Measurements from ENCODE around the gene NECTIN4. TPM values are rescaled to one million over a fixed set of nuclear protein-coding genes. Genes with fewer than 3 reads are reported as not detected.
"Not testable (repeated sequence)": the region's sequence is repeated elsewhere in the genome, so short reads cannot be mapped to it uniquely, and the experiment has no call there.

The NECTIN4 gene
- total RNA-seq, 2 experiments from 2014 or later, result not detected

GRCh38 chr1:161044535-161044907, 44.8 kb downstream of the NECTIN4 start:
- ATAC-seq, result peak; percentile 17
- peaks cover 85% of the 10 kb centered on the region for H3K36me3 Mint-ChIP-seq (ENCODE audit: low read depth)
- POLR2A ChIA-PET, result interaction anchor here (0.7 to 4.8 kb wide), 14 partner anchors 10 to 345 kb away, joined by 3 to 141 read pairs (median 11); partner anchors contain the start of genes ARHGAP30, DEDD, F11R and NIT1
- peak overlapping the region; percentile 85 for H3K4me3 Mint-ChIP-seq
- no peaks in the 10 kb centered on the region for H3K27me3 Mint-ChIP-seq (ENCODE audit: low read depth)
- peak overlapping the region; percentile 99 for H3K27ac Mint-ChIP-seq
- no peak for DNase-seq
- H3K9me3 Mint-ChIP-seq (ENCODE audit: insufficient read depth), result no peaks in the 10 kb centered on the region
- CTCF ChIA-PET, result interaction anchor here (0.7 to 10.7 kb wide), 13 partner anchors 18 to 342 kb away, joined by 3 to 114 read pairs (median 4); partner anchors contain the start of genes ARHGAP30, F11R and KLHDC9
- peaks cover 58% of the 10 kb centered on the region for H3K4me1 Mint-ChIP-seq (ENCODE audit: low read depth)

- no peak for ATAC-seq
- ChIA-PET POLR2A (interaction anchor here (1.5 to 5.7 kb wide), 4 partner anchors 29 to 271 kb away, joined by 4 to 39 read pairs (median 8); partner anchors contain the start of genes ARHGAP30 and KLHDC9), CTCF (interaction anchor here (1.1 to 10.7 kb wide), 5 partner anchors 18 to 57 kb away, joined by 3 to 114 read pairs (median 12); partner anchors contain the start of genes ARHGAP30 and F11R)
- H3K9me3 Mint-ChIP-seq (ENCODE audit: insufficient read depth), result no peaks in the 10 kb centered on the region
- H3K4me1 Mint-ChIP-seq (ENCODE audit: low read depth), result peaks cover 63% of the 10 kb centered on the region
- H3K36me3 Mint-ChIP-seq (ENCODE audit: low read depth), result peaks cover 61% of the 10 kb centered on the region
- no peaks in the 10 kb centered on the region for H3K27me3 Mint-ChIP-seq (ENCODE audit: low read depth)
- peak overlapping the region; percentile 91 for H3K4me3 Mint-ChIP-seq
- H3K27ac Mint-ChIP-seq, result peak overlapping the region; percentile 88
- DNase-seq, result no peak
Observed at GRCh38 chr1:161039546-161039945, 49.8 kb downstream of the NECTIN4 start.

GRCh38 chr1:161039154-161039545, 50.2 kb downstream of the NECTIN4 start:
- Mint-ChIP-seq H3K9me3 (ENCODE audit: insufficient read depth) (no peaks in the 10 kb centered on the region), H3K27me3 (ENCODE audit: low read depth) (no peaks in the 10 kb centered on the region), H3K4me1 (ENCODE audit: low read depth) (peaks cover 62% of the 10 kb centered on the region), H3K27ac (peak overlapping the region; percentile 94), H3K36me3 (ENCODE audit: low read depth) (peaks cover 57% of the 10 kb centered on the region), H3K4me3 (peak overlapping the region; percentile 91)
- ChIA-PET POLR2A (interaction anchor here (1.0 to 5.7 kb wide), 7 partner anchors 15 to 271 kb away, joined by 3 to 39 read pairs (median 4); partner anchors contain the start of genes ARHGAP30, F11R and KLHDC9), CTCF (interaction anchor here (1.6 to 10.7 kb wide), 4 partner anchors 18 to 58 kb away, joined by 10 to 114 read pairs (median 23); partner anchors contain the start of genes ARHGAP30 and F11R)
- ATAC-seq, result peak; percentile 5
- no peak for DNase-seq

GRCh38 chr1:161038523-161039153, 50.7 kb downstream of the NECTIN4 start, which contains the start of gene TSTD1:
Gene TSTD1, minus strand, starts transcription at chr1:161038964. Its CDS starts 75 bp downstream, at chr1:161038889.
- POLR2A ChIA-PET, result interaction anchor here (1.0 to 5.7 kb wide), 7 partner anchors 14 to 271 kb away, joined by 3 to 39 read pairs (median 4); partner anchors contain the start of genes ARHGAP30, F11R and KLHDC9
- ATAC-seq, result peak; percentile 91
- peaks cover 63% of the 10 kb centered on the region for H3K4me1 Mint-ChIP-seq (ENCODE audit: low read depth)
- peaks cover 55% of the 10 kb centered on the region for H3K36me3 Mint-ChIP-seq (ENCODE audit: low read depth)
- peak within 1 kb of the TSS; percentile 91 for H3K4me3 Mint-ChIP-seq
- H3K27ac Mint-ChIP-seq, result peak within 1 kb of the TSS; percentile 94
- no peaks in the 10 kb centered on the region for H3K27me3 Mint-ChIP-seq (ENCODE audit: low read depth)
- CTCF ChIA-PET, result interaction anchor here (1.1 to 10.7 kb wide), 5 partner anchors 18 to 58 kb away, joined by 3 to 114 read pairs (median 10); partner anchors contain the start of genes ARHGAP30 and F11R
- H3K9me3 Mint-ChIP-seq (ENCODE audit: insufficient read depth), result no peaks in the 10 kb centered on the region
- peak; percentile 89 for DNase-seq

- no peak for DNase-seq
- H3K27ac Mint-ChIP-seq, result peak overlapping the region; percentile 94
- H3K4me3 Mint-ChIP-seq, result peak overlapping the region; percentile 91
- peaks cover 61% of the 10 kb centered on the region for H3K4me1 Mint-ChIP-seq (ENCODE audit: low read depth)
- H3K27me3 Mint-ChIP-seq (ENCODE audit: low read depth), result no peaks in the 10 kb centered on the region
- H3K9me3 Mint-ChIP-seq (ENCODE audit: insufficient read depth), result no peaks in the 10 kb centered on the region
- POLR2A ChIA-PET, result interaction anchor here (1.0 to 5.7 kb wide), 6 partner anchors 14 to 89 kb away, joined by 3 to 39 read pairs (median 4); partner anchors contain the start of genes ARHGAP30, F11R and KLHDC9
- CTCF ChIA-PET, result interaction anchor here (1.1 to 10.7 kb wide), 5 partner anchors 17 to 59 kb away, joined by 3 to 114 read pairs (median 10); partner anchors contain the start of genes ARHGAP30 and F11R
- ATAC-seq, result no peak
- H3K36me3 Mint-ChIP-seq (ENCODE audit: low read depth), result peaks cover 52% of the 10 kb centered on the region
Observed at GRCh38 chr1:161037661-161038522, 51.5 kb downstream of the NECTIN4 start.

- H3K4me3 Mint-ChIP-seq, result no peak overlapping the region
- ChIA-PET POLR2A (interaction anchor here (0.7 to 1.6 kb wide), 3 partner anchors 12 to 233 kb away, joined by 3 to 8 read pairs (median 6); partner anchors contain the start of genes F11R and USF1), CTCF (interaction anchor here (2.3 kb wide), 1 partner anchor 13 kb away, joined by 12 read pairs; the partner anchor contains the start of gene F11R)
- no peak overlapping the region for H3K27ac Mint-ChIP-seq
- H3K4me1 Mint-ChIP-seq (ENCODE audit: low read depth), result peaks cover 35% of the 10 kb centered on the region
- H3K27me3 Mint-ChIP-seq (ENCODE audit: low read depth), result no peaks in the 10 kb centered on the region
- DNase-seq, result no peak
- H3K9me3 Mint-ChIP-seq (ENCODE audit: insufficient read depth), result no peaks in the 10 kb centered on the region
- ATAC-seq, result no peak
- peaks cover 18% of the 10 kb centered on the region for H3K36me3 Mint-ChIP-seq (ENCODE audit: low read depth)
Observed at GRCh38 chr1:161033751-161034150, 55.6 kb downstream of the NECTIN4 start.

- Mint-ChIP-seq H3K4me3 (no peak overlapping the region), H3K9me3 (ENCODE audit: insufficient read depth) (no peaks in the 10 kb centered on the region), H3K36me3 (ENCODE audit: low read depth) (peaks cover 15% of the 10 kb centered on the region), H3K4me1 (ENCODE audit: low read depth) (peaks cover 27% of the 10 kb centered on the region), H3K27ac (no peak overlapping the region), H3K27me3 (ENCODE audit: low read depth) (no peaks in the 10 kb centered on the region)
- ATAC-seq (no peak), DNase-seq (no peak)
- ChIA-PET CTCF (interaction anchor here (0.9 to 2.3 kb wide), 3 partner anchors 12 to 351 kb away, joined by 3 to 12 read pairs (median 3); partner anchors contain the start of gene F11R), POLR2A (interaction anchor here (1.3 kb wide), 1 partner anchor 37 kb away, joined by 4 read pairs; the partner anchor contains the start of gene ARHGAP30)
Observed at GRCh38 chr1:161032409-161032808, 56.9 kb downstream of the NECTIN4 start.

GRCh38 chr1:161031874-161032273, 57.5 kb downstream of the NECTIN4 start:
- DNase-seq (no peak), ATAC-seq (no peak)
- Mint-ChIP-seq H3K4me3 (no peak overlapping the region), H3K27ac (no peak overlapping the region), H3K4me1 (ENCODE audit: low read depth) (peaks cover 22% of the 10 kb centered on the region), H3K36me3 (ENCODE audit: low read depth) (peaks cover 14% of the 10 kb centered on the region), H3K27me3 (ENCODE audit: low read depth) (no peaks in the 10 kb centered on the region), H3K9me3 (ENCODE audit: insufficient read depth) (no peaks in the 10 kb centered on the region)
- ChIA-PET CTCF (interaction anchor here (0.6 to 1.0 kb wide), 3 partner anchors 23 to 350 kb away, joined by 3 read pairs; no protein-coding TSS in a partner anchor), POLR2A (interaction anchor here (0.6 to 1.3 kb wide), 2 partner anchors 37 to 38 kb away, joined by 4 to 5 read pairs; partner anchors contain the start of gene ARHGAP30)

- DNase-seq; H3K27me3 Mint-ChIP-seq (ENCODE audit: low read depth); H3K4me3 Mint-ChIP-seq; H3K9me3 Mint-ChIP-seq (ENCODE audit: insufficient read depth); POLR2A ChIA-PET; H3K27ac Mint-ChIP-seq; ATAC-seq: not testable (repeated sequence)
- CTCF ChIA-PET, result interaction anchor here (1.0 kb wide), 1 partner anchor 36 kb away, joined by 3 read pairs; no protein-coding TSS in a partner anchor
- Mint-ChIP-seq H3K36me3 (ENCODE audit: low read depth) (peaks cover 10% of the 10 kb centered on the region), H3K4me1 (ENCODE audit: low read depth) (peaks cover 14% of the 10 kb centered on the region)
Observed at GRCh38 chr1:161029466-161029865, 59.9 kb downstream of the NECTIN4 start.

GRCh38 chr1:161026954-161027353, 62.4 kb downstream of the NECTIN4 start:
- not testable (repeated sequence) for H3K4me3 Mint-ChIP-seq; H3K9me3 Mint-ChIP-seq (ENCODE audit: insufficient read depth); DNase-seq; H3K27me3 Mint-ChIP-seq (ENCODE audit: low read depth); ATAC-seq; H3K27ac Mint-ChIP-seq; H3K4me1 Mint-ChIP-seq (ENCODE audit: low read depth); H3K36me3 Mint-ChIP-seq (ENCODE audit: low read depth)
- ChIA-PET CTCF (interaction anchor here (0.9 to 1.9 kb wide), 3 partner anchors 14 to 37 kb away, joined by 3 to 4 read pairs (median 3); partner anchors contain the start of gene USF1), POLR2A (interaction anchor here (0.6 kb wide), 1 partner anchor 85 kb away, joined by 3 read pairs; no protein-coding TSS in a partner anchor)

All from activated CD8-positive, alpha-beta T cell treated with anti-CD3 and anti-CD28 coated beads, Interleukin-2, amount 10 ng/mL, durations not matched to agents 7 days and 5 days (primary cell).